GM12878 (cell line): ENCODE results near the gene GRM7. TPM values are rescaled to one million over a fixed set of nuclear protein-coding genes. Genes with fewer than 3 reads are reported as not detected.

Experiments
- ATAC-seq: fragments of 200-7000 bp; cut with Tn5 transposase; 3 replicates; pipeline ENCODE4 v1.9.1; 2020; ENCODE audit warnings: mild to moderate bottlenecking, moderate library complexity
- BruUV-seq: library from RNA; stranded (reverse); fragments of 400-500 nt; replicated peaks from 2 replicates; lab custom pipeline; 2021; lab: Mats Ljungman, UMichigan
- CTCF ChIA-PET: fragments of 300-600 bp; sonication (Branson Sonifier 250); formaldehyde crosslinking; extraction: SDS; loops from one replicate; lab custom pipeline; 2021; ENCODE audit warnings: inconsistent platforms; lab: Yijun Ruan, JAX
- POLR2A ChIA-PET: fragments of 350-600 bp; formaldehyde crosslinking; extraction: SDS; loops from one replicate; lab custom pipeline; 2021; ENCODE audit warnings: inconsistent platforms; lab: Charles Lee
- RAD21 ChIA-PET: fragments of 300-600 bp; sonication (Branson Sonifier 250); formaldehyde crosslinking; loops from one replicate; lab custom pipeline; 2023; ENCODE audit warnings: antibody characterized with exemption; ENCODE audit not compliant: unreplicated experiment; lab: Charles Lee
- SMC1A ChIA-PET: fragments of 300-600 bp; sonication (Branson Sonifier 250); formaldehyde crosslinking; loops from one replicate; lab custom pipeline; 2023; ENCODE audit not compliant: unreplicated experiment, uncharacterized antibody; lab: Charles Lee
- DNase-seq: peaks from one replicate; pipeline ENCODE4 v3.0.0-alpha.2; 2011; ENCODE audit warnings: low read depth, low spot score
- FAIRE-seq: peaks from 3 replicates; lab custom pipeline; 2011; peaks lifted over from hg19 to GRCh38; lab: Jason Lieb, UNC
- H2AFZ ChIP-seq: 2 replicates; pipeline ENCODE4 v1.6.0; 2011; ENCODE audit warnings: low read depth, low read length, control low read depth; ENCODE audit not compliant: control insufficient read depth
- H3K27ac ChIP-seq: 2 replicates; pipeline ENCODE4 v1.5.1; 2011; ENCODE audit warnings: control low read depth; ENCODE audit not compliant: control insufficient read depth, insufficient read depth
- H3K27me3 ChIP-seq, 2 experiments: replicated peaks in 1 of 2; 2 replicates each; pipeline versions ENCODE4 v1.6.0 to v1.6.1; 2011; ENCODE audit warnings: low read length in 1 of 2; ENCODE audit not compliant: control insufficient read depth in 2 of 2, insufficient read depth in 2 of 2
- H3K36me3 ChIP-seq, 2 experiments: 2 replicates each; pipeline ENCODE4 v1.5.1; 2011; ENCODE audit warnings: low read length in 1 of 2; ENCODE audit not compliant: control insufficient read depth in 2 of 2, insufficient read depth in 2 of 2
- H3K4me1 ChIP-seq: 2 replicates; pipeline ENCODE4 v1.6.1; 2011; ENCODE audit warnings: mild to moderate bottlenecking, low read length, moderate library complexity, mixed read lengths; ENCODE audit not compliant: control insufficient read depth, insufficient read depth
- H3K4me2 ChIP-seq: 2 replicates; pipeline ENCODE4 v1.6.0; 2011; ENCODE audit warnings: control low read depth; ENCODE audit not compliant: control insufficient read depth, insufficient read depth
- H3K4me3 ChIP-seq: fragments of 200-600 bp; sonication (generic); 2 replicates; pipeline ENCODE4 v1.5.1; 2016
- H3K79me2 ChIP-seq: 2 replicates; pipeline ENCODE4 v1.6.0; 2011; ENCODE audit warnings: low read length; ENCODE audit not compliant: control insufficient read depth, insufficient read depth
- H3K9ac ChIP-seq: 2 replicates; pipeline ENCODE4 v1.8.0; 2011; ENCODE audit warnings: low read length, control low read depth, mixed read lengths; ENCODE audit not compliant: control insufficient read depth, insufficient read depth
- H3K9me3 ChIP-seq: replicated peaks from 3 replicates; pipeline ENCODE4 v1.5.1; 2011; ENCODE audit warnings: mild to moderate bottlenecking, low read length; ENCODE audit not compliant: control insufficient read depth, insufficient read depth
- H4K20me1 ChIP-seq: 2 replicates; pipeline ENCODE4 v1.6.0; 2011; ENCODE audit not compliant: control insufficient read depth, insufficient read depth
- BACH1 ChIP-seq: fragments of 450-650 bp; IDR thresholded peaks from 2 replicates; pipeline ENCODE4 v1.6.1; 2017; ENCODE audit warnings: mild to moderate bottlenecking, borderline replicate concordance
- ETV6 ChIP-seq, 2 experiments: fragments of 450-650 bp in 1 of 2; IDR thresholded peaks in 1 of 2; conservative IDR thresholded peaks in 1 of 2; 2 replicates each; pipeline ENCODE4 v1.6.1; 2014; ENCODE audit warnings: antibody characterized with exemption in 1 of 2, borderline replicate concordance in 1 of 2, low read depth in 1 of 2, mild to moderate bottlenecking in 1 of 2, moderate library complexity in 1 of 2
- NR2C2 ChIP-seq: IDR thresholded peaks from 2 replicates; pipeline ENCODE4 v1.6.1; 2011; ENCODE audit warnings: borderline replicate concordance, low read depth; ENCODE audit not compliant: control insufficient read depth, insufficient read length
- NRF1 ChIP-seq: conservative IDR thresholded peaks from 2 replicates; pipeline ENCODE4 v1.6.1; 2011; ENCODE audit warnings: mild to moderate bottlenecking, low read depth, low read length, improper control_type of control experiment
- PML ChIP-seq: IDR thresholded peaks from 2 replicates; pipeline ENCODE4 v1.6.1; 2012; ENCODE audit warnings: low read length, inconsistent platforms
- SIX5 ChIP-seq: IDR thresholded peaks from 2 replicates; pipeline ENCODE4 v1.6.1; 2011; ENCODE audit warnings: mild to moderate bottlenecking, low read depth, low read length, moderate library complexity; ENCODE audit not compliant: severe bottlenecking
- STAT1 ChIP-seq: fragments of 450-650 bp; conservative IDR thresholded peaks from 2 replicates; pipeline ENCODE4 v1.6.1; 2014; ENCODE audit warnings: antibody characterized with exemption, mild to moderate bottlenecking
- WGBS: methylation state at CpG from one replicate; pipeline ENCODE4 v1.1.6; 2016; ENCODE audit warnings: low lambda C conversion rate; ENCODE audit not compliant: insufficient replicate concordance, insufficient coverage; ENCODE audit errors: missing lambda C conversion rate; 5-methylcytosine and 5-hydroxymethylcytosine counted together
- in situ Hi-C: fragments of 300-500 bp; cut with MboI; formaldehyde crosslinking; loops from 9 replicates; pipeline ENCODE4 v1.14.3; 2018; ENCODE audit warnings: mixed read lengths
- intact Hi-C: fragments of 100-400 bp; cut with micrococcal nuclease; formaldehyde crosslinking; loops from one replicate; pipeline ENCODE4 v1.14.2; 2022; ENCODE audit not compliant: unreplicated experiment
- polyA plus RNA-seq, 11 experiments: library from polyadenylated mRNA; depleted of rRNA in 4 of 11; unstranded in 6 of 11; stranded (reverse) in 5 of 11; fragments of >200 nt; fragmentation: Nextera tagmentation in 4 of 11; fragmentation: Illumina TruSeq in 1 of 11; extraction: Ambion mirVana in 4 of 11; extraction: Trizol in 1 of 11; gene quantifications; 1 replicate in 1 of 11; 2 replicates in 10 of 11; pipeline versions ENCODE4 v1.2.1 to v1.2.3, GENCODE V29; 2011 to 2016; ENCODE audit warnings: inconsistent platforms in 2 of 11, missing spikeins in 2 of 11, low read depth in 1 of 11
- total RNA-seq, 4 experiments: library from RNA; depleted of rRNA in 3 of 4; stranded (reverse); fragments of >200 nt in 3 of 4; fragmentation: Illumina TruSeq in 1 of 4; extraction: Trizol in 1 of 4; gene quantifications; 2 replicates each; pipeline versions ENCODE4 v1.2.1 to v1.2.3, GENCODE V29; 2013 to 2021
- TF ChIP-seq, protein P1 (sequence below): fragments of 450-650 bp; IDR thresholded peaks from 2 replicates; pipeline ENCODE4 v1.6.1; 2017; ENCODE audit warnings: mild to moderate bottlenecking, moderate library complexity
- TF ChIP-seq, protein P2 (sequence below): fragments of 450-650 bp; IDR thresholded peaks from 2 replicates; pipeline ENCODE4 v1.6.1; 2017; ENCODE audit warnings: mild to moderate bottlenecking
- TF ChIP-seq, protein P3 (sequence below): IDR thresholded peaks from 2 replicates; pipeline ENCODE4 v1.6.1; 2011; ENCODE audit warnings: borderline replicate concordance, low read depth, mild to moderate bottlenecking, moderate library complexity, low read length; ENCODE audit not compliant: insufficient read depth, poor library complexity, severe bottlenecking
- TF ChIP-seq, protein P4 (sequence below): fragments of 450-650 bp; IDR thresholded peaks from 2 replicates; pipeline ENCODE4 v1.6.1; 2017; ENCODE audit warnings: borderline replicate concordance

GRM7 gene
- total and polyA plus RNA-seq, 10 of the 15 experiments (the other 5 are each of a cell fraction or from before 2014, with no cell fraction given) = not detected

DNA sequence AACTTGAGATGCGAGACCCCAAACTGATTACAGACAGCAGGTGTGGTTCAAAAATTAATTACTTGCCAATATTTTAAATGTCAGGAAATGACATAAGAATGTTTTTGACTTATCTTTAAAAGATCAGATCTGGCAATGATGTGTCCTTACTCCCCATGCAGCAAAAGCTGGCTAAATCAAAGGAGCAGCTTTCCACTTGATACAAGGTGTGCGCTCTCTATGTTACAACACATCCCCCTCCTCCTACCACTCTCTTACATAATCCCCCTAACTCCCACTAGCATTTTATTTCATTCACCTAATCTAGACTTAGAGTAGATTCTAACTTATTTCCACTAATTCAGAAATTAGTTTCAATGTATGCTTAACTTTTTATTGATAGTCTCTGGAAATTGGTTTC is 609.0 kb downstream of the GRM7 start:
- Histone ChIP-seq H3K27me3 (no peaks in the 10 kb centered on the region), H2AFZ (no peak overlapping the region), H3K36me3 (no peaks in the 10 kb centered on the region), H3K9ac (no peak overlapping the region), H4K20me1 (no peaks in the 10 kb centered on the region), H3K4me2 (no peak overlapping the region), H3K4me1 (no peaks in the 10 kb centered on the region), H3K27ac (no peak overlapping the region), H3K9me3 (no peaks in the 10 kb centered on the region), H3K4me3 (no peak overlapping the region), H3K79me2 (no peaks in the 10 kb centered on the region)
- RAD21 ChIA-PET = no interaction called here
- no TSS peak for BruUV-seq
- no peak for ATAC-seq
- 25% methylated on average over 2 of the region's 2 CpGs for WGBS
- intact Hi-C loops = no loop called here
- POLR2A ChIA-PET = no interaction called here
- FAIRE-seq = no peak
- in situ Hi-C loops = no loop called here
- CTCF ChIA-PET = no interaction called here
- SMC1A ChIA-PET = no interaction called here
- no peak for DNase-seq
- TF ChIP-seq STAT1 = no peak
- TF ChIP-seq PML = no peak
- TF ChIP-seq, protein P1, sequence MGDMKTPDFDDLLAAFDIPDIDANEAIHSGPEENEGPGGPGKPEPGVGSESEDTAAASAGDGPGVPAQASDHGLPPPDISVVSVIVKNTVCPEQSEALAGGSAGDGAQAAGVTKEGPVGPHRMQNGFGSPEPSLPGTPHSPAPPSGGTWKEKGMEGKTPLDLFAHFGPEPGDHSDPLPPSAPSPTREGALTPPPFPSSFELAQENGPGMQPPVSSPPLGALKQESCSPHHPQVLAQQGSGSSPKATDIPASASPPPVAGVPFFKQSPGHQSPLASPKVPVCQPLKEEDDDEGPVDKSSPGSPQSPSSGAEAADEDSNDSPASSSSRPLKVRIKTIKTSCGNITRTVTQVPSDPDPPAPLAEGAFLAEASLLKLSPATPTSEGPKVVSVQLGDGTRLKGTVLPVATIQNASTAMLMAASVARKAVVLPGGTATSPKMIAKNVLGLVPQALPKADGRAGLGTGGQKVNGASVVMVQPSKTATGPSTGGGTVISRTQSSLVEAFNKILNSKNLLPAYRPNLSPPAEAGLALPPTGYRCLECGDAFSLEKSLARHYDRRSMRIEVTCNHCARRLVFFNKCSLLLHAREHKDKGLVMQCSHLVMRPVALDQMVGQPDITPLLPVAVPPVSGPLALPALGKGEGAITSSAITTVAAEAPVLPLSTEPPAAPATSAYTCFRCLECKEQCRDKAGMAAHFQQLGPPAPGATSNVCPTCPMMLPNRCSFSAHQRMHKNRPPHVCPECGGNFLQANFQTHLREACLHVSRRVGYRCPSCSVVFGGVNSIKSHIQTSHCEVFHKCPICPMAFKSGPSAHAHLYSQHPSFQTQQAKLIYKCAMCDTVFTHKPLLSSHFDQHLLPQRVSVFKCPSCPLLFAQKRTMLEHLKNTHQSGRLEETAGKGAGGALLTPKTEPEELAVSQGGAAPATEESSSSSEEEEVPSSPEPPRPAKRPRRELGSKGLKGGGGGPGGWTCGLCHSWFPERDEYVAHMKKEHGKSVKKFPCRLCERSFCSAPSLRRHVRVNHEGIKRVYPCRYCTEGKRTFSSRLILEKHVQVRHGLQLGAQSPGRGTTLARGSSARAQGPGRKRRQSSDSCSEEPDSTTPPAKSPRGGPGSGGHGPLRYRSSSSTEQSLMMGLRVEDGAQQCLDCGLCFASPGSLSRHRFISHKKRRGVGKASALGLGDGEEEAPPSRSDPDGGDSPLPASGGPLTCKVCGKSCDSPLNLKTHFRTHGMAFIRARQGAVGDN = no peak
- no peak for TF ChIP-seq SIX5
- TF ChIP-seq, protein P2, sequence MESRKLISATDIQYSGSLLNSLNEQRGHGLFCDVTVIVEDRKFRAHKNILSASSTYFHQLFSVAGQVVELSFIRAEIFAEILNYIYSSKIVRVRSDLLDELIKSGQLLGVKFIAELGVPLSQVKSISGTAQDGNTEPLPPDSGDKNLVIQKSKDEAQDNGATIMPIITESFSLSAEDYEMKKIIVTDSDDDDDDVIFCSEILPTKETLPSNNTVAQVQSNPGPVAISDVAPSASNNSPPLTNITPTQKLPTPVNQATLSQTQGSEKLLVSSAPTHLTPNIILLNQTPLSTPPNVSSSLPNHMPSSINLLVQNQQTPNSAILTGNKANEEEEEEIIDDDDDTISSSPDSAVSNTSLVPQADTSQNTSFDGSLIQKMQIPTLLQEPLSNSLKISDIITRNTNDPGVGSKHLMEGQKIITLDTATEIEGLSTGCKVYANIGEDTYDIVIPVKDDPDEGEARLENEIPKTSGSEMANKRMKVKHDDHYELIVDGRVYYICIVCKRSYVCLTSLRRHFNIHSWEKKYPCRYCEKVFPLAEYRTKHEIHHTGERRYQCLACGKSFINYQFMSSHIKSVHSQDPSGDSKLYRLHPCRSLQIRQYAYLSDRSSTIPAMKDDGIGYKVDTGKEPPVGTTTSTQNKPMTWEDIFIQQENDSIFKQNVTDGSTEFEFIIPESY = no peak
- TF ChIP-seq NR2C2 = no peak
- no peak for TF ChIP-seq BACH1
- TF ChIP-seq, protein P3, sequence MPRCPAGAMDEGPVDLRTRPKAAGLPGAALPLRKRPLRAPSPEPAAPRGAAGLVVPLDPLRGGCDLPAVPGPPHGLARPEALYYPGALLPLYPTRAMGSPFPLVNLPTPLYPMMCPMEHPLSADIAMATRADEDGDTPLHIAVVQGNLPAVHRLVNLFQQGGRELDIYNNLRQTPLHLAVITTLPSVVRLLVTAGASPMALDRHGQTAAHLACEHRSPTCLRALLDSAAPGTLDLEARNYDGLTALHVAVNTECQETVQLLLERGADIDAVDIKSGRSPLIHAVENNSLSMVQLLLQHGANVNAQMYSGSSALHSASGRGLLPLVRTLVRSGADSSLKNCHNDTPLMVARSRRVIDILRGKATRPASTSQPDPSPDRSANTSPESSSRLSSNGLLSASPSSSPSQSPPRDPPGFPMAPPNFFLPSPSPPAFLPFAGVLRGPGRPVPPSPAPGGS = no peak
- no peak for TF ChIP-seq NRF1
- TF ChIP-seq, protein P4, sequence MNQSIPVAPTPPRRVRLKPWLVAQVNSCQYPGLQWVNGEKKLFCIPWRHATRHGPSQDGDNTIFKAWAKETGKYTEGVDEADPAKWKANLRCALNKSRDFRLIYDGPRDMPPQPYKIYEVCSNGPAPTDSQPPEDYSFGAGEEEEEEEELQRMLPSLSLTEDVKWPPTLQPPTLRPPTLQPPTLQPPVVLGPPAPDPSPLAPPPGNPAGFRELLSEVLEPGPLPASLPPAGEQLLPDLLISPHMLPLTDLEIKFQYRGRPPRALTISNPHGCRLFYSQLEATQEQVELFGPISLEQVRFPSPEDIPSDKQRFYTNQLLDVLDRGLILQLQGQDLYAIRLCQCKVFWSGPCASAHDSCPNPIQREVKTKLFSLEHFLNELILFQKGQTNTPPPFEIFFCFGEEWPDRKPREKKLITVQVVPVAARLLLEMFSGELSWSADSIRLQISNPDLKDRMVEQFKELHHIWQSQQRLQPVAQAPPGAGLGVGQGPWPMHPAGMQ = no peak
- TF ChIP-seq ETV6 (conservative IDR thresholded peaks at IDR 0.05 in 1 of 2, IDR thresholded peaks at IDR 0.05 in 1 of 2; ENCODE audit: borderline replicate concordance in 1 of 2, low read depth in 1 of 2) = no peak
